ENCODE data around the gene AKR7A2.

DNA sequence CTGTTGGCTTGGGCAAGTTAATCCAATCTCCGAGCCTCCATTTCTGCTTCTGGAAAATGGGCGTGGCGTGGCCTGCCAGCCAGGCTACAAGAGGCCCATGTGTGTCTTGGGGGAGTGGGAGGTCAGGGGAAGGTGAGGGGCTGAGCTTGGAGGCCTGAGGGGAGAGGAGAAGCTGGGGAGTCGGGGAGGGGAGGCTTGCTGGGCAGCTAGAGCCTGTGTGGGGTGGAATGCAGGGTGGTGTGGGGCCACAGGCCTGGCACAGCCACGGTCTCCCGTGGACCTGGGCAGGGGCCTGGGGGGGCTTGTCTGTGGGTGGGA lies 14.8 kb upstream of the AKR7A2 start:
- no peak for TF ChIP-seq PPARA (CRISPR knock-in tag; IDR thresholded peaks at IDR 0.05; ENCODE audit: borderline replicate concordance)
- TF ChIP-seq ARNTL (CRISPR knock-in tag; IDR thresholded peaks at IDR 0.05; ENCODE audit: borderline replicate concordance, low read depth) = no peak
- TF ChIP-seq ZFP3 (CRISPR knock-in tag; IDR thresholded peaks at IDR 0.05) = no peak
- TF ChIP-seq, protein P1, sequence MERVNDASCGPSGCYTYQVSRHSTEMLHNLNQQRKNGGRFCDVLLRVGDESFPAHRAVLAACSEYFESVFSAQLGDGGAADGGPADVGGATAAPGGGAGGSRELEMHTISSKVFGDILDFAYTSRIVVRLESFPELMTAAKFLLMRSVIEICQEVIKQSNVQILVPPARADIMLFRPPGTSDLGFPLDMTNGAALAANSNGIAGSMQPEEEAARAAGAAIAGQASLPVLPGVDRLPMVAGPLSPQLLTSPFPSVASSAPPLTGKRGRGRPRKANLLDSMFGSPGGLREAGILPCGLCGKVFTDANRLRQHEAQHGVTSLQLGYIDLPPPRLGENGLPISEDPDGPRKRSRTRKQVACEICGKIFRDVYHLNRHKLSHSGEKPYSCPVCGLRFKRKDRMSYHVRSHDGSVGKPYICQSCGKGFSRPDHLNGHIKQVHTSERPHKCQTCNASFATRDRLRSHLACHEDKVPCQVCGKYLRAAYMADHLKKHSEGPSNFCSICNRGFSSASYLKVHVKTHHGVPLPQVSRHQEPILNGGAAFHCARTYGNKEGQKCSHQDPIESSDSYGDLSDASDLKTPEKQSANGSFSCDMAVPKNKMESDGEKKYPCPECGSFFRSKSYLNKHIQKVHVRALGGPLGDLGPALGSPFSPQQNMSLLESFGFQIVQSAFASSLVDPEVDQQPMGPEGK (CRISPR knock-in tag; IDR thresholded peaks at IDR 0.05; ENCODE audit: borderline replicate concordance) = no peak
- no peak for TF ChIP-seq ZNF8 (CRISPR knock-in tag; IDR thresholded peaks at IDR 0.05)
- no peak for TF ChIP-seq SNAI2 (CRISPR knock-in tag; IDR thresholded peaks at IDR 0.05)
- no peak for TF ChIP-seq ZC3H10 (CRISPR knock-in tag; IDR thresholded peaks at IDR 0.05)
- no peak for TF ChIP-seq BACH2 (CRISPR knock-in tag; IDR thresholded peaks at IDR 0.05; ENCODE audit: borderline replicate concordance)
- TF ChIP-seq ISL1 (CRISPR knock-in tag; IDR thresholded peaks at IDR 0.05) = no peak
- TF ChIP-seq, protein P2, sequence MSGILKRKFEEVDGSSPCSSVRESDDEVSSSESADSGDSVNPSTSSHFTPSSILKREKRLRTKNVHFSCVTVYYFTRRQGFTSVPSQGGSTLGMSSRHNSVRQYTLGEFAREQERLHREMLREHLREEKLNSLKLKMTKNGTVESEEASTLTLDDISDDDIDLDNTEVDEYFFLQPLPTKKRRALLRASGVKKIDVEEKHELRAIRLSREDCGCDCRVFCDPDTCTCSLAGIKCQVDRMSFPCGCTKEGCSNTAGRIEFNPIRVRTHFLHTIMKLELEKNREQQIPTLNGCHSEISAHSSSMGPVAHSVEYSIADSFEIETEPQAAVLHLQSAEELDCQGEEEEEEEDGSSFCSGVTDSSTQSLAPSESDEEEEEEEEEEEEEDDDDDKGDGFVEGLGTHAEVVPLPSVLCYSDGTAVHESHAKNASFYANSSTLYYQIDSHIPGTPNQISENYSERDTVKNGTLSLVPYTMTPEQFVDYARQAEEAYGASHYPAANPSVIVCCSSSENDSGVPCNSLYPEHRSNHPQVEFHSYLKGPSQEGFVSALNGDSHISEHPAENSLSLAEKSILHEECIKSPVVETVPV (CRISPR knock-in tag; IDR thresholded peaks at IDR 0.05) = no peak
- TF ChIP-seq, protein P3, sequence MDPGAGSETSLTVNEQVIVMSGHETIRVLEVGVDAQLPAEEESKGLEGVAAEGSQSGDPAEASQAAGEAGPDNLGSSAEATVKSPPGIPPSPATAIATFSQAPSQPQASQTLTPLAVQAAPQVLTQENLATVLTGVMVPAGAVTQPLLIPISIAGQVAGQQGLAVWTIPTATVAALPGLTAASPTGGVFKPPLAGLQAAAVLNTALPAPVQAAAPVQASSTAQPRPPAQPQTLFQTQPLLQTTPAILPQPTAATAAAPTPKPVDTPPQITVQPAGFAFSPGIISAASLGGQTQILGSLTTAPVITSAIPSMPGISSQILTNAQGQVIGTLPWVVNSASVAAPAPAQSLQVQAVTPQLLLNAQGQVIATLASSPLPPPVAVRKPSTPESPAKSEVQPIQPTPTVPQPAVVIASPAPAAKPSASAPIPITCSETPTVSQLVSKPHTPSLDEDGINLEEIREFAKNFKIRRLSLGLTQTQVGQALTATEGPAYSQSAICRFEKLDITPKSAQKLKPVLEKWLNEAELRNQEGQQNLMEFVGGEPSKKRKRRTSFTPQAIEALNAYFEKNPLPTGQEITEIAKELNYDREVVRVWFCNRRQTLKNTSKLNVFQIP (CRISPR knock-in tag; IDR thresholded peaks at IDR 0.05; ENCODE audit: borderline replicate concordance, low read depth) = no peak
- TF ChIP-seq, protein P4, sequence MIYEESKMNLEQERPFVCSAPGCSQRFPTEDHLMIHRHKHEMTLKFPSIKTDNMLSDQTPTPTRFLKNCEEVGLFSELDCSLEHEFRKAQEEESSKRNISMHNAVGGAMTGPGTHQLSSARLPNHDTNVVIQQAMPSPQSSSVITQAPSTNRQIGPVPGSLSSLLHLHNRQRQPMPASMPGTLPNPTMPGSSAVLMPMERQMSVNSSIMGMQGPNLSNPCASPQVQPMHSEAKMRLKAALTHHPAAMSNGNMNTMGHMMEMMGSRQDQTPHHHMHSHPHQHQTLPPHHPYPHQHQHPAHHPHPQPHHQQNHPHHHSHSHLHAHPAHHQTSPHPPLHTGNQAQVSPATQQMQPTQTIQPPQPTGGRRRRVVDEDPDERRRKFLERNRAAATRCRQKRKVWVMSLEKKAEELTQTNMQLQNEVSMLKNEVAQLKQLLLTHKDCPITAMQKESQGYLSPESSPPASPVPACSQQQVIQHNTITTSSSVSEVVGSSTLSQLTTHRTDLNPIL (CRISPR knock-in tag; IDR thresholded peaks at IDR 0.05; ENCODE audit: low read depth) = no peak
- no peak for TF ChIP-seq TOX (CRISPR knock-in tag; IDR thresholded peaks at IDR 0.05; ENCODE audit: borderline replicate concordance)

All from SK-N-SH treated with all-trans-retinoic acid at 6 μM for 48 hours (cell line).